HG02884 (cell line): Measurements from ENCODE around the gene PARP3.
"Not testable (repeated sequence)": the region's sequence is repeated elsewhere in the genome, so short reads cannot be mapped to it uniquely, and the experiment has no call there.

Experiments
- ATAC-seq: cut with Tn5 transposase; IDR thresholded peaks from one replicate; pipeline ENCODE4 v1.9.1; 2021; ENCODE audit warnings: mild to moderate bottlenecking, moderate library complexity; ENCODE audit not compliant: unreplicated experiment

PARP3 gene

GRCh38 chr3:51941798-51942602 lies at the start of gene PARP3, which contains the start of gene RRP9:
Gene PARP3 (plus strand): TSS chr3:51942363. CDS start chr3:51943356, 993 bp downstream.
Gene RRP9 (minus strand): TSS chr3:51941904. CDS start chr3:51941867, 37 bp downstream.
- ATAC-seq, result peak; percentile 87

- ATAC-seq, result no peak
Observed at GRCh38 chr3:51894391-51894790, 47.8 kb upstream of the PARP3 start.

- ATAC-seq, result no peak
Observed at GRCh38 chr3:51894939-51895338, 47.2 kb upstream of the PARP3 start.

GRCh38 chr3:51896607-51897305 lies 45.4 kb upstream of the PARP3 start:
- no peak for ATAC-seq

- no peak for ATAC-seq
Observed at GRCh38 chr3:51897391-51897790, 44.8 kb upstream of the PARP3 start.

DNA sequence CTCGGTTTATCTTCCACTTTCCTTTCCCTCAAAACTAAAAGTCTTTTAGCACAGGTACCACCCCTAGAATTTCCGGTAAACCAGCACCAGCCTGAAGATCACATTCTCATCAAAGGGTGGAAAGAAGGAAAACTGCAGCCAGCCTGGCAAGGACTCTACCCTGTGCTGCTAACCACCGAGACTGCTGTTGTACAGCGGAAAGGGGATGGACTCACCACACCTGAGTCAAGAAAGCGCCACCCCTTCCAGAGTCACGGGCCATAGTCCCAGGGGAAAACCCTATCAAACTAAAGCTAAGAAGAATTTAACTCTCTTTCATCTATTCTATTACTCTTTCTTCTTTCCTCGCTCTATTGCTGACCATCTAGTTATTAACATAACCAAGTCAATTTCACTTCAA lies 42.1 kb upstream of the PARP3 start:
- not testable (repeated sequence) for ATAC-seq

GRCh38 chr3:51902361-51902760 lies 39.8 kb upstream of the PARP3 start:
- not testable (repeated sequence) for ATAC-seq

DNA sequence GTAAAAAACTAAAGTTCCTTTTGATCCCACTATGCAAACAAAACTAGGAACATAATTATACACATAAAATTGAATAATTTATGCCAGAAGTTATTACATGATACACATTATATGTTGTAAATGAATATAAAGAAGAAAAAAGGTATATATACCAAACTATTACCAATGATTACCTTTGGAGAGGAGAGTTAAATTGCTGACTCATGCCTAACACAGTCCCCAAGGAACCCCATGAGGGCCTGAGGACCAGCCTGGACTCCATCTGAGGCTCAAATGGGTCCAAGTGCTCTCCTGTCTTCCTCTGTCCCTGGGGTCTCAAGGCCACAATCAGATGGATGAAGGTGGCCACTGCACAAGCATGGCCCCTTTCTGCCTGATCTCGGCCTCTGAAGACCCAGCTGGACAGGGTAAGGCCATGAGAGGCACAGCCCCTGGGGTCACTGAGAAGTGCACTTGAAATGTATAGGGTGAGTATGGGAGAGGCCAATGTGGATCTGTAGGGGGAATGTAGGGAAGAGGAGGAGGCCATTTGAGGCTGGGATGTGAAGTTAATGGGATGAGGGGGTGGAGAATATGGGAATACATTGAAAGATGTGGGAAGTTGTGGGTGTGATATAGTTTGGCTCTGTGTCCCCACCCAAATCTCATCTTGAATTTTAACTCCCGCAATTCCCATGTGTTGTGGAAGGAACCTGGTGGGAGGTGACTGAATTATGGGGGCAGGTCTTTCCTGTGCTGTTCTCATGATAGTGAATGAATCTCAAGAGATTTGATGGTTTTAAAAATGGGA lies 37.9 kb upstream of the PARP3 start:
- ATAC-seq, result no peak

DNA sequence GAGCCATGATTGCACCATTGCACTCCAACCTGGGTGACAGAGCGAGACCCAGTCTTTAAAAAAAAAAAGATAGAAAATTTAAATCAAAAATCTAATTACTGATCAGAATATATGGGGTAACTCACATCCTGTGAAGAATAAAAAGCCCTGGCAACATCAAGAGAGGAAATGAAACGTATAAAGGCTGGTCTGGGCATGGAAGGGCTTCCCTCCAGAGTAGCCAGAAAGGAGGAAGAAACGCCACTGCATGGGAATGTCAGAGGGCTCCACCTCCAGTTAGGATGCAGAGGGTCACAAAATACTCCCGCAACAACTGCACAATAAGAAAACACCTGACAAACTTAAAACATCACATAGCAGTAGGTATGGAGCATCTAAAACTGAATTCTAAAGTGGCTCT lies 34.1 kb upstream of the PARP3 start:
- ATAC-seq, result no peak

DNA sequence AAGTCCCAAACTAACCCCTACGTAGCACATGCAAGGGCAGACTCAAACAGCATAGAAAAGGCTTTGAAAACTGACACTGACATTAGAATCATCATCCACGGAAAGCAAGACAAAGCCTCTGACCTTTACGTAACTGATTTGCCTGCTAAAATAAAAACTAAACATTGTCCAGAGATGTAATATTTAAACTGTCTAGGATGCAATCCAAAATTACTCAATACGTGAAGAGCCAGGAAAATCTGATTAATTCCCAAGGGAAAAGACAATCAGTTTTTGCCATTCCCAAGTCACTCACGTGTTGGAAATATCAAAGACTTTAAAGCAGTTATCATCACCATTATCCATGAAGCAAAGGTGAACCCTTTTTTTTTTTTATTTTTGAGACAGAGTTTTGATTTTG lies 25.7 kb upstream of the PARP3 start:
- no peak for ATAC-seq

- ATAC-seq, result no peak
Observed at GRCh38 chr3:51921081-51921578, 21.0 kb upstream of the PARP3 start.

GRCh38 chr3:51927061-51927977 lies 14.8 kb upstream of the PARP3 start:
- ATAC-seq, result no peak

DNA sequence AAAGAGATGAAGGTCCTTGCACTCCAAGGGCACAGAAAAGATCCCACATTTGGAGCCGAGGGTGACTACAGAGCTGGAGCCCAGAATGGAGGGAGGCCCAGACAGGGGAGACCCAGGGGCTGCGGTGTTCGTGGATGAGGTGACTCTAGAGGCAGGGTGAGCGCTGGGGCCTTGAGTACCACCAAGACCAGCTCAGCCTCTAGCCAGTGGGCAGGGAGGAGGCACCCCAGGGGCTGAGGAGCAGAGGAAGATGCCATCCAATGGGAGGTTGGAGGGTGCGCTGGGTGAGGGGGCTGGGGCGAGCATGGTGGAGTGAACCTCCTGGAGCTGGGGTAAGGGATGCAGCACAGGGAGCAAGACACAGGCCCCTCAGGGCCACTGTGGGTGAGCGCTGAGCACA lies 13.7 kb upstream of the PARP3 start:
- ATAC-seq, result no peak

DNA sequence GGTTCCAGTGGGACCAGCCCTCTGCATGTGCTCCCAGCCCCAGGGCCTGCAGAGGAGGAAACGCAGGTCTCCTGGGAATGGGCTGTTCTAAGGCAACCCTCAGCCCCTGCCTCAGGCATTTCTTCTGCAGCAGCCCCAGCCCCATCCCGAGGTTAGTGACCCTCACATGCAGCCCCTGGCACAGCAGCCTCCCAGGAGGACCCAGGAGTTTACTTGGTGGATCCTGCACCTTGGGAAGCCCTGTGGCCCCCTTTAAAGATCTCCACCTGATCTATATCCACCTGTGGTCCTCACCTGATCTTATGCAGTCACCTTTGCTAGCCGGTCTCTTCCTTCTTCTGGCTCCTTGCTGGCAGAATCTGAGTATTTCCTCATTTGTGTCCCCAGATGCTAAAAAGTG lies 13.2 kb upstream of the PARP3 start:
- ATAC-seq, result not testable (repeated sequence)

- ATAC-seq, result no peak
Observed at GRCh38 chr3:51929420-51930003, 12.7 kb upstream of the PARP3 start.

DNA sequence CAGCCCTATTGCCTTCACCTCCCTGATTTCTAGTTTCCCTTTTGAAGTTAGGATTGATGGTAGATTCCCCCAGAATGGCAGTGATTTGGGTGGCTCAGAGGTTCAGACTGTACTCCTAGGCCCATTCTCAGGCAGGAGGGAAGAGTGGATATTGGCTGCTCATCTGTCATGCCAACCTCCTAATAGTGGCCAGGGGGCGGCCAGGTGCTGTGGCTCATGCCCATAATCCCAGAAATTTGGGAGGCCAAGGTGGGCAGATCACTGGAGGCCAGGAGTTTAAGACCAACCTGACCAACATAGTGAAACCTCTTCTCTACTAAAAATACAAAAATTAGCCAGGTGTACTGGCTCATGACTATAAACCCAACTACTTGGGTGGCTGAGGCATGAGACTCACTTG lies 11.7 kb upstream of the PARP3 start:
- ATAC-seq, result no peak

GRCh38 chr3:51931756-51932155 lies 10.4 kb upstream of the PARP3 start:
- no peak for ATAC-seq

DNA sequence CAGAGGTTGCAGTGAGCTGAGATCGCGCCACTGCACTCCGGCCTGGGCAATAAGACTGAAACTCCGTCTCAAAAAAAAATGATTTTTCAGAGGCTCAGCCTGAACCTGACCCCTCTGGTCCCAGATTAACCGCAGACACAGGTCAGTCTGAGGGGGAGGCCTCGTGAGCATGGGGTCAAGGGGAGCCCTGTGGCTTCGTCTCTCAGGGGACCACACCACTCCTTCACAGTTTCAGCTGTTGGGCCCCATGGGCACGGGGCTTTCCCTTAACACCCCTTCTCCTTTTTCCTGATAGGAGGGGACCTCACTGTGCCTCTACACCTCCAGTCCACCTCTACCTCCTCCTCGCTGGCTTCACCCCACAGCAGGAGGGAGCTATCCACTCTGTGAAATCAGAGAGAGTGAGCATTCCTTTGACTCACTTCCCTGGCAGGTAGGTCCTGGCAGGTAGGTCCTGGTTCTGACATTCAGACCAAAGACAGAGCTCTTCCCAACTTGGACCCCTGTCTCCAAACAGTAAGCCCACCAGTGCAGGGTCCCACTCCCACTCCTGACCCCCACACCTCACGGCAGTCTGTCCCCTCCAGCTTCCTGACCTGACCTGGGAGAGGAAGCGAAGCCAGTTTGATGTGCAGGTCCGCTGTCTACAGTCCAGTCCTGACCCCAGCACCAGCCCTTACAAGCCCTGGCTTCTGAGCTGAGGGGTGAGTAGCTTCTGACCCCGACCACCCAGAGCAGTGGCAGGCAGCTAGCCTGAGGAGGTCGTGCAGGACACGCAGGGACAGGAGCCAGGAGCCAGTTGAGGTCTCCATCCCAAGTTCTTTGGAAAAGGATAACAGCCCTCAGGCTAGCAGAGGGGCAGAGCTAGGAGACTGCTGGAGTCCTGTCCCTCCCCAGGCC lies 9.4 kb upstream of the PARP3 start:
- ATAC-seq, result no peak
